ENCODE data around the gene HYAL1.

HYAL1 gene

DNA sequence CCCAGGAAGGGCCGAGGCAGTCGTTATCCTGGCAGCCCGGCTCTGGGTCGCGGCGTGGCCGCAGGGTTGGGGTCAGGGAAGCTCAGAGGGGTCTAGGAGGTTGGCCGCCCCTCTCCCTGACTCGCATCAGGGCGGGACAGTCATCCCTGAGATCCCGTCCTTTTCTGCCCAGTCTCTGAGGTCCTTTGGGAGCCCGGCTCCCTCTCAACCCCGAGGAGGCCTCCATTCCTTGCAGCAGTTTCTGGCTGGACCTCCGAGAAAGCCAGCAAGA, 18.7 kb upstream of the HYAL1 start:
- H3K56ac ChIP-seq (ENCODE audit: low read length), result peak overlapping the region; percentile 96
- peaks cover 29% of the 10 kb centered on the region for H3K79me2 ChIP-seq (ENCODE audit: control insufficient read depth, insufficient read depth, low read length)
- H4K8ac ChIP-seq (ENCODE audit: low read depth, low read length), result no peak overlapping the region
- H3K23ac ChIP-seq (ENCODE audit: low read length), result peak overlapping the region; percentile 53
- peak overlapping the region; percentile 70 for H3K4ac ChIP-seq (ENCODE audit: low read depth, low read length)
- peak overlapping the region; percentile 83 for H2BK5ac ChIP-seq (ENCODE audit: low read length)
- H2BK15ac ChIP-seq (replicated peaks; ENCODE audit: low read depth), result no peak overlapping the region
- peak overlapping the region; percentile 97 for H3K9ac ChIP-seq (ENCODE audit: low read length)
- peaks cover 14% of the 10 kb centered on the region for H3K4me1 ChIP-seq (ENCODE audit: control insufficient read depth, low read depth, low read length)
- H4K5ac ChIP-seq (ENCODE audit: low read length), result peak overlapping the region; percentile 73
- H2BK120ac ChIP-seq (ENCODE audit: low read depth, low read length), result peak overlapping the region; percentile 55
- H3K27me3 ChIP-seq (ENCODE audit: insufficient read depth, low read length, poor library complexity), result no peaks in the 10 kb centered on the region
- WGBS (ENCODE audit: extremely low coverage, insufficient coverage, low lambda C conversion rate), result no CpG with 5 or more reads among the region's 14 CpGs
- H3K4me3 ChIP-seq (ENCODE audit: low read length), result peak overlapping the region; percentile 65
- peak overlapping the region; percentile 94 for H3K4me2 ChIP-seq (ENCODE audit: low read length)
- H2AK5ac ChIP-seq (ENCODE audit: low read length), result peak overlapping the region; percentile 92
- H3K79me1 ChIP-seq (ENCODE audit: low read length), result peaks cover 27% of the 10 kb centered on the region
- peaks cover 13% of the 10 kb centered on the region for H3K36me3 ChIP-seq (ENCODE audit: control insufficient read depth, insufficient read depth, low read length)
- DNase-seq, result no peak
- H3K18ac ChIP-seq (ENCODE audit: low read length), result peak overlapping the region; percentile 86
- H3K27ac ChIP-seq (ENCODE audit: low read depth, low read length), result peak overlapping the region; percentile 76

DNA sequence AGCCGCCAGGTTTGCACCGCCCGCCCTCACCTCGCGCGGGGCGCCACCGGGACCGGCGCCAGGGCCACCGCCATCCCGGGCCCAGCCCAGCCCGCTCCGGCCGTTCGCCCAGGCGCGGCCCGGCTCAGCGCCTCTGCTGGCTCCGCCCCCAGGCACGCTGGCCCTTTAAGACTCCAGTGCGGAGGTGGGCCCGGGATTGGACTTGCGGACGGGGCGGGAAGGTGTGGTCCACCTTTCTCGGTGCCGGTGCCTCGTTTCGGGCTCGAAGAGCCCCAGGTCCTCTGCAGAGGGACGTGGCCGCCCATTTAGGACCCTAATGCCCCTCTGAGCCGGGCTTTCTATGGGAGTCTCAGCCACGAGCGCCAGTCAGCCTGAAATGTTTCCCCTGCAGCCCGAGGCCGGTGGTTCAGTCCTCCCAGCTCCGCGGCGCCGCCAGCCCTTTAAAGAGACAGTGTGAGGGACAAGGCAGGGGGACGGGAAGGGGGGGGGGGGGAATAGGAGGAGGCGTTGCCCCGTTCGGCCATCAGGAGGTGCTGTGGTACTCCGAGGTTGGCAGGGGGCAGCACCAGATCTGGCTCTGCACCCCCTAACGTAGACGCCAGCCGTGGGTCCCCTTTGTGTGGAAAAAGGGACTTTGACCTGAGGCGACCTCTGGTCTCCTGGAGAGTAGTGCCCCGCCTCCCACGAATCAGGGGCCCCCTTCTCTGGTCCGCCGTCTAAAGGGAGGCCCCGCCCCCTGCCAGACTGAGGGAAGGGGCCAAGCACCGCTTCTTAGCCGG, 18.2 kb upstream of the HYAL1 start:
- Histone ChIP-seq H2BK5ac (ENCODE audit: low read length) (peak overlapping the region; percentile 96), H3K79me1 (ENCODE audit: low read length) (peaks cover 27% of the 10 kb centered on the region), H3K36me3 (ENCODE audit: control insufficient read depth, insufficient read depth, low read length) (peaks cover 13% of the 10 kb centered on the region), H3K79me2 (ENCODE audit: control insufficient read depth, insufficient read depth, low read length) (peaks cover 27% of the 10 kb centered on the region), H2BK15ac (replicated peaks; ENCODE audit: low read depth) (no peak overlapping the region), H3K18ac (ENCODE audit: low read length) (peak overlapping the region; percentile 86), H4K8ac (ENCODE audit: low read depth, low read length) (no peak overlapping the region), H2AK5ac (ENCODE audit: low read length) (no peak overlapping the region), H3K4me2 (ENCODE audit: low read length) (peak overlapping the region; percentile 94), H3K27me3 (ENCODE audit: insufficient read depth, low read length, poor library complexity) (no peaks in the 10 kb centered on the region), H3K4me3 (ENCODE audit: low read length) (peak overlapping the region; percentile 94), H3K4me1 (ENCODE audit: control insufficient read depth, low read depth, low read length) (peaks cover 14% of the 10 kb centered on the region), H2BK120ac (ENCODE audit: low read depth, low read length) (no peak overlapping the region), H3K56ac (ENCODE audit: low read length) (peak overlapping the region; percentile 96), H4K5ac (ENCODE audit: low read length) (no peak overlapping the region), H3K23ac (ENCODE audit: low read length) (peak overlapping the region; percentile 33), H3K9ac (ENCODE audit: low read length) (peak overlapping the region; percentile 97), H3K27ac (ENCODE audit: low read depth, low read length) (peak overlapping the region; percentile 76), H3K4ac (ENCODE audit: low read depth, low read length) (peak overlapping the region; percentile 70)
- peak; percentile 97 for DNase-seq
- WGBS (ENCODE audit: extremely low coverage, insufficient coverage, low lambda C conversion rate), result no CpG with 5 or more reads among the region's 59 CpGs

DNA sequence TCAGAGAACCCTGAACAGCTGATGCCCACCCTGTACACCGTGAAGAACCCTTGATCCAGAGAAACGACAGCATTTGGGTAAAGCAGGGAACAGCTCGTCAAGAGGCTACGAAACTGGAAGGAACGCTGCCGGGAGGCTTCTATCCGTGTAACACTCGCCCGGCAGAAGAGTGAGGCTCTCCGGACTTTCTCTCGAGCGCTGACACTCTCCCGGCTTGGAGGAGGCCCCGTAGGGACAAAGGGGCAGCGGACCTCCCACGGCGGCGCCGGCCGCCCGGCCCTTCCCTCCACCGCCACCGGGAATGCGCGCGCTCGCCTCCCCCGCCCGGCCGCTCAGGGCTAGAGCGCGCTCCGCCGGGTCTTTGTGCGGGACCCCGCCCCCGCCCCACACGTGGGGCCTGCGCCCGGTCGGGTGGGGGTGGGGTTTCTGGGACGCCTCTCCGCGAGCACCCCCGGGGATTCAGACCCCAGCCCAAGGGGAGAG, 17.5 kb upstream of the HYAL1 start:
- H2BK120ac ChIP-seq (ENCODE audit: low read depth, low read length), result no peak overlapping the region
- H3K4me1 ChIP-seq (ENCODE audit: control insufficient read depth, low read depth, low read length), result peaks cover 14% of the 10 kb centered on the region
- peak overlapping the region; percentile 94 for H3K4me3 ChIP-seq (ENCODE audit: low read length)
- peak overlapping the region; percentile 76 for H3K27ac ChIP-seq (ENCODE audit: low read depth, low read length)
- peaks cover 13% of the 10 kb centered on the region for H3K36me3 ChIP-seq (ENCODE audit: control insufficient read depth, insufficient read depth, low read length)
- H3K27me3 ChIP-seq (ENCODE audit: insufficient read depth, low read length, poor library complexity), result no peaks in the 10 kb centered on the region
- H2AK5ac ChIP-seq (ENCODE audit: low read length), result peak overlapping the region; percentile 28
- peak; percentile 81 for DNase-seq
- WGBS (ENCODE audit: extremely low coverage, insufficient coverage, low lambda C conversion rate), result no CpG with 5 or more reads among the region's 45 CpGs
- no peak overlapping the region for H2BK15ac ChIP-seq (replicated peaks; ENCODE audit: low read depth)
- peak overlapping the region; percentile 96 for H3K56ac ChIP-seq (ENCODE audit: low read length)
- peak overlapping the region; percentile 18 for H2BK5ac ChIP-seq (ENCODE audit: low read length)
- peak overlapping the region; percentile 73 for H3K4me2 ChIP-seq (ENCODE audit: low read length)
- peak overlapping the region; percentile 63 for H3K4ac ChIP-seq (ENCODE audit: low read depth, low read length)
- H4K8ac ChIP-seq (ENCODE audit: low read depth, low read length), result no peak overlapping the region
- H3K9ac ChIP-seq (ENCODE audit: low read length), result peak overlapping the region; percentile 94
- no peak overlapping the region for H4K5ac ChIP-seq (ENCODE audit: low read length)
- peaks cover 27% of the 10 kb centered on the region for H3K79me2 ChIP-seq (ENCODE audit: control insufficient read depth, insufficient read depth, low read length)
- peak overlapping the region; percentile 32 for H3K23ac ChIP-seq (ENCODE audit: low read length)
- H3K79me1 ChIP-seq (ENCODE audit: low read length), result peaks cover 29% of the 10 kb centered on the region
- peak overlapping the region; percentile 53 for H3K18ac ChIP-seq (ENCODE audit: low read length)

GRCh38 chr3:50319894-50320625, 16.7 kb upstream of the HYAL1 start:
- Histone ChIP-seq H3K4me1 (ENCODE audit: control insufficient read depth, low read depth, low read length) (peaks cover 14% of the 10 kb centered on the region), H2BK5ac (ENCODE audit: low read length) (no peak overlapping the region), H3K4me3 (ENCODE audit: low read length) (peak overlapping the region; percentile 94), H2AK5ac (ENCODE audit: low read length) (peak overlapping the region; percentile 76), H3K56ac (ENCODE audit: low read length) (peak overlapping the region; percentile 96), H3K36me3 (ENCODE audit: control insufficient read depth, insufficient read depth, low read length) (peaks cover 10% of the 10 kb centered on the region), H3K27ac (ENCODE audit: low read depth, low read length) (no peak overlapping the region), H3K9ac (ENCODE audit: low read length) (peak overlapping the region; percentile 94), H4K5ac (ENCODE audit: low read length) (no peak overlapping the region), H3K18ac (ENCODE audit: low read length) (no peak overlapping the region), H3K23ac (ENCODE audit: low read length) (peak overlapping the region; percentile 32), H4K8ac (ENCODE audit: low read depth, low read length) (no peak overlapping the region), H3K4me2 (ENCODE audit: low read length) (peak overlapping the region; percentile 73), H3K79me2 (ENCODE audit: control insufficient read depth, insufficient read depth, low read length) (peaks cover 27% of the 10 kb centered on the region), H3K79me1 (ENCODE audit: low read length) (peaks cover 29% of the 10 kb centered on the region), H3K27me3 (ENCODE audit: insufficient read depth, low read length, poor library complexity) (no peaks in the 10 kb centered on the region), H2BK15ac (replicated peaks; ENCODE audit: low read depth) (no peak overlapping the region), H3K4ac (ENCODE audit: low read depth, low read length) (no peak overlapping the region), H2BK120ac (ENCODE audit: low read depth, low read length) (no peak overlapping the region)
- no CpG with 5 or more reads among the region's 29 CpGs for WGBS (ENCODE audit: extremely low coverage, insufficient coverage, low lambda C conversion rate)
- no peak for DNase-seq

- H4K8ac ChIP-seq (ENCODE audit: low read depth, low read length), result no peak overlapping the region
- no peak overlapping the region for H4K5ac ChIP-seq (ENCODE audit: low read length)
- peak overlapping the region; percentile 94 for H3K9ac ChIP-seq (ENCODE audit: low read length)
- H3K79me2 ChIP-seq (ENCODE audit: control insufficient read depth, insufficient read depth, low read length), result peaks cover 27% of the 10 kb centered on the region
- H3K4me1 ChIP-seq (ENCODE audit: control insufficient read depth, low read depth, low read length), result peaks cover 19% of the 10 kb centered on the region
- H3K79me1 ChIP-seq (ENCODE audit: low read length), result peaks cover 29% of the 10 kb centered on the region
- no peak overlapping the region for H3K4me3 ChIP-seq (ENCODE audit: low read length)
- WGBS (ENCODE audit: extremely low coverage, insufficient coverage, low lambda C conversion rate), result no CpG with 5 or more reads among the region's 16 CpGs
- no peak overlapping the region for H3K4me2 ChIP-seq (ENCODE audit: low read length)
- no peak overlapping the region for H3K23ac ChIP-seq (ENCODE audit: low read length)
- DNase-seq, result no peak
- H2BK120ac ChIP-seq (ENCODE audit: low read depth, low read length), result no peak overlapping the region
- H3K56ac ChIP-seq (ENCODE audit: low read length), result peak overlapping the region; percentile 96
- H3K27me3 ChIP-seq (ENCODE audit: insufficient read depth, low read length, poor library complexity), result no peaks in the 10 kb centered on the region
- H3K4ac ChIP-seq (ENCODE audit: low read depth, low read length), result no peak overlapping the region
- H2AK5ac ChIP-seq (ENCODE audit: low read length), result no peak overlapping the region
- H3K27ac ChIP-seq (ENCODE audit: low read depth, low read length), result no peak overlapping the region
- no peak overlapping the region for H2BK15ac ChIP-seq (replicated peaks; ENCODE audit: low read depth)
- peaks cover 10% of the 10 kb centered on the region for H3K36me3 ChIP-seq (ENCODE audit: control insufficient read depth, insufficient read depth, low read length)
- H2BK5ac ChIP-seq (ENCODE audit: low read length), result no peak overlapping the region
- no peak overlapping the region for H3K18ac ChIP-seq (ENCODE audit: low read length)
Observed at GRCh38 chr3:50319181-50319893, 16.0 kb upstream of the HYAL1 start.

Data from mesendoderm (in vitro differentiated cells).